AG10803 (cell line): ENCODE data around the gene PEA15.
A peak's percentile ranks its signal among the peaks of the same experiment; 100 is the strongest.

Experiments
- DNase-seq: peaks from one replicate; pipeline ENCODE4 v3.0.0; 2010; ENCODE audit warnings: low read depth
- H3K4me3 ChIP-seq: 2 replicates; pipeline ENCODE4 v1.5.1; 2011; ENCODE audit warnings: mild to moderate bottlenecking, low read length, control low read depth
- CTCF ChIP-seq: conservative IDR thresholded peaks from 2 replicates; pipeline ENCODE4 v1.5.1; 2011; ENCODE audit warnings: mild to moderate bottlenecking, low read length, control low read depth, inconsistent platforms

PEA15 gene

GRCh38 chr1:160208557-160209320 lies 3.6 kb downstream of the PEA15 start:
- no peak for DNase-seq
- H3K4me3 ChIP-seq, result peak overlapping the region; percentile 9
- no peak for TF ChIP-seq CTCF

- no peak for TF ChIP-seq CTCF
- no peak overlapping the region for H3K4me3 ChIP-seq
- no peak for DNase-seq
Measured at GRCh38 chr1:160209321-160210046, 4.3 kb downstream of the PEA15 start.

GRCh38 chr1:160210561-160210960 lies 5.4 kb downstream of the PEA15 start:
- no peak overlapping the region for H3K4me3 ChIP-seq
- no peak for DNase-seq
- no peak for TF ChIP-seq CTCF

- DNase-seq, result no peak
- H3K4me3 ChIP-seq, result no peak overlapping the region
- TF ChIP-seq CTCF, result no peak
Measured at GRCh38 chr1:160211046-160211790, 6.0 kb downstream of the PEA15 start.

GRCh38 chr1:160214481-160215140 lies 9.4 kb downstream of the PEA15 start:
- no peak overlapping the region for H3K4me3 ChIP-seq
- no peak for TF ChIP-seq CTCF
- DNase-seq, result no peak

GRCh38 chr1:160216301-160216700 lies 11.1 kb downstream of the PEA15 start:
- DNase-seq, result no peak
- no peak for TF ChIP-seq CTCF
- no peak overlapping the region for H3K4me3 ChIP-seq
